Measurements from ENCODE around the gene KIF6. TPM values are rescaled to one million over a fixed set of nuclear protein-coding genes. Genes with fewer than 3 reads are reported as not detected.

KIF6 gene
- polyA plus RNA-seq, 2 of the 4 experiments (the other 2 are of a cell fraction): 0.05 to 0.39 TPM

DNA sequence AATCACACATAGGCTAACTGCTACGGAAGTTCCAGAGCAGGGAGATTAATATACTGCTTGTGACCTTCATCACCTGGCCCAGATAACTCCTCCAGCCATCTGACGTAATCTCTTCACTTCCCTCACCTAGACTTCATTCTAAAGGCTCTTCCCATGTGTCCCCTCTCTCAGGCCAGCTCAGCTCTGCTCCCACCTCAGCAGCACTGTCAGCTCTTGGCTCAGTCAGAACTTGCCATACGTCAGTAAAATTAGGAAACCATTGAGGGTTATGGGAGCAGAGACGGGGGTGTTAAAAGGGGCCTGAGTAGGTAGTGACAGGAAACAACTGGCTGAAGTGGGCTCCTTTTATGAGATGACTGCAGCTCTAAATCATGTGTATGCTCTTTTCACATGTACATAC, 101.5 kb downstream of the KIF6 start:
- POLR2A ChIA-PET: no interaction called here
- Histone ChIP-seq H3K4me3 (no peak overlapping the region), H3K9me3 (no peaks in the 10 kb centered on the region), H3K27ac (no peak overlapping the region), H3K4me1 (no peaks in the 10 kb centered on the region), H3K4me2 (no peak overlapping the region)
- TF ChIP-seq GATA3 (IDR thresholded peaks at IDR 0.05; ENCODE audit: borderline replicate concordance): no peak
- TF ChIP-seq NPAS2 (CRISPR knock-in tag; IDR thresholded peaks at IDR 0.05; ENCODE audit: borderline replicate concordance): no peak
- TF ChIP-seq, protein P1, sequence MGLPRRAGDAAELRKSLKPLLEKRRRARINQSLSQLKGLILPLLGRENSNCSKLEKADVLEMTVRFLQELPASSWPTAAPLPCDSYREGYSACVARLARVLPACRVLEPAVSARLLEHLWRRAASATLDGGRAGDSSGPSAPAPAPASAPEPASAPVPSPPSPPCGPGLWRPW (IDR thresholded peaks at IDR 0.05): no peak
- TF ChIP-seq, protein P2, sequence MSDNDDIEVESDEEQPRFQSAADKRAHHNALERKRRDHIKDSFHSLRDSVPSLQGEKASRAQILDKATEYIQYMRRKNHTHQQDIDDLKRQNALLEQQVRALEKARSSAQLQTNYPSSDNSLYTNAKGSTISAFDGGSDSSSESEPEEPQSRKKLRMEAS (IDR thresholded peaks at IDR 0.05): no peak
- TF ChIP-seq, protein P3, sequence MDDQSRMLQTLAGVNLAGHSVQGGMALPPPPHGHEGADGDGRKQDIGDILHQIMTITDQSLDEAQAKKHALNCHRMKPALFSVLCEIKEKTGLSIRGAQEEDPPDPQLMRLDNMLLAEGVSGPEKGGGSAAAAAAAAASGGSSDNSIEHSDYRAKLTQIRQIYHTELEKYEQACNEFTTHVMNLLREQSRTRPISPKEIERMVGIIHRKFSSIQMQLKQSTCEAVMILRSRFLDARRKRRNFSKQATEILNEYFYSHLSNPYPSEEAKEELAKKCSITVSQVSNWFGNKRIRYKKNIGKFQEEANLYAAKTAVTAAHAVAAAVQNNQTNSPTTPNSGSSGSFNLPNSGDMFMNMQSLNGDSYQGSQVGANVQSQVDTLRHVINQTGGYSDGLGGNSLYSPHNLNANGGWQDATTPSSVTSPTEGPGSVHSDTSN (IDR thresholded peaks at IDR 0.05): no peak
- TF ChIP-seq, protein P4, sequence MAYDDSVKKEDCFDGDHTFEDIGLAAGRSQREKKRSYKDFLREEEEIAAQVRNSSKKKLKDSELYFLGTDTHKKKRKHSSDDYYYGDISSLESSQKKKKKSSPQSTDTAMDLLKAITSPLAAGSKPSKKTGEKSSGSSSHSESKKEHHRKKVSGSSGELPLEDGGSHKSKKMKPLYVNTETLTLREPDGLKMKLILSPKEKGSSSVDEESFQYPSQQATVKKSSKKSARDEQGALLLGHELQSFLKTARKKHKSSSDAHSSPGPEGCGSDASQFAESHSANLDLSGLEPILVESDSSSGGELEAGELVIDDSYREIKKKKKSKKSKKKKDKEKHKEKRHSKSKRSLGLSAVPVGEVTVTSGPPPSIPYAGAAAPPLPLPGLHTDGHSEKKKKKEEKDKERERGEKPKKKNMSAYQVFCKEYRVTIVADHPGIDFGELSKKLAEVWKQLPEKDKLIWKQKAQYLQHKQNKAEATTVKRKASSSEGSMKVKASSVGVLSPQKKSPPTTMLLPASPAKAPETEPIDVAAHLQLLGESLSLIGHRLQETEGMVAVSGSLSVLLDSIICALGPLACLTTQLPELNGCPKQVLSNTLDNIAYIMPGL (CRISPR knock-in tag; IDR thresholded peaks at IDR 0.05; ENCODE audit: borderline replicate concordance): no peak
- no peak for TF ChIP-seq HEYL (CRISPR knock-in tag; IDR thresholded peaks at IDR 0.05)
- no peak for TF ChIP-seq TP53 (CRISPR knock-in tag; IDR thresholded peaks at IDR 0.05)
- CTCF ChIA-PET: no interaction called here
- no peak for FAIRE-seq
- DNase-seq (ENCODE audit: low read depth in 1 of 2, low spot score in 1 of 2): no peak
- no peak for ATAC-seq
- WGBS (ENCODE audit: missing lambda C conversion rate): 6% methylated on average over 4 of the region's 4 CpGs

DNA sequence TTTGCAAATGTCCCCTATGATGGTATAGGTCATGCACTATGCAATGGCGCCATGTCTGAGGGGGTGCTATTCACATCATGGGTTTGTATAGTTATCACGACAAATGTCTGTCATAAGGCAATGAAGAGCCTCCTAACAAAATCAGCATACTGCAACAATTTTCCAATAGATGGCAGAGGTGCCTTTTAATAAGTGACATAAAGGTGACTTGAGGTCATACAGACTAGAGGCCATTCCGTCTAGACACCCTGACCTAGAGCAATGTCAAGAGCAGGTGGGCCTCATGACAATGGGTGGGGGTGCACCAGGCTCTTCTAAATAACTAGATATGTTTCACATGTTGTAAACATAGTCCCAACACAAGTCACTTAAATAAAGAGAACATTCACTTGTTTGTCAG, 107.7 kb downstream of the KIF6 start:
- FAIRE-seq: no peak
- CTCF ChIA-PET: no interaction called here

More for the DNA sequence above, 107.7 kb downstream of the KIF6 start:
- Histone ChIP-seq H3K4me1 (no peaks in the 10 kb centered on the region), H3K9me3 (no peaks in the 10 kb centered on the region), H3K27ac (no peak overlapping the region), H3K4me2 (no peak overlapping the region), H3K4me3 (no peak overlapping the region)
- DNase-seq (ENCODE audit: low read depth in 1 of 2, low spot score in 1 of 2) (no peak), ATAC-seq (no peak)
- TF ChIP-seq, protein P5, sequence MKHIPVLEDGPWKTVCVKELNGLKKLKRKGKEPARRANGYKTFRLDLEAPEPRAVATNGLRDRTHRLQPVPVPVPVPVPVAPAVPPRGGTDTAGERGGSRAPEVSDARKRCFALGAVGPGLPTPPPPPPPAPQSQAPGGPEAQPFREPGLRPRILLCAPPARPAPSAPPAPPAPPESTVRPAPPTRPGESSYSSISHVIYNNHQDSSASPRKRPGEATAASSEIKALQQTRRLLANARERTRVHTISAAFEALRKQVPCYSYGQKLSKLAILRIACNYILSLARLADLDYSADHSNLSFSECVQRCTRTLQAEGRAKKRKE (CRISPR knock-in tag; IDR thresholded peaks at IDR 0.05; ENCODE audit: low read depth): no peak
- TF ChIP-seq NFE2L2 (conservative IDR thresholded peaks at IDR 0.05; ENCODE audit: low read length) (no peak), RCOR1 (IDR thresholded peaks at IDR 0.05; ENCODE audit: low read depth, low read length) (no peak), RNF2 (IDR thresholded peaks at IDR 0.05; ENCODE audit: borderline replicate concordance, low read depth) (no peak), CBX8 (IDR thresholded peaks at IDR 0.05) (no peak), NPAS2 (CRISPR knock-in tag; IDR thresholded peaks at IDR 0.05; ENCODE audit: borderline replicate concordance) (no peak), RARB (CRISPR knock-in tag; IDR thresholded peaks at IDR 0.05) (no peak), HEYL (CRISPR knock-in tag; IDR thresholded peaks at IDR 0.05) (no peak), TP53 (CRISPR knock-in tag; IDR thresholded peaks at IDR 0.05) (no peak), ZFP36 (IDR thresholded peaks at IDR 0.05; ENCODE audit: borderline replicate concordance, partially characterized antibody) (no peak), ZC3H11A (IDR thresholded peaks at IDR 0.05) (no peak), SMC3 (IDR thresholded peaks at IDR 0.05) (no peak), JUNB (IDR thresholded peaks at IDR 0.05) (no peak), EHMT2 (IDR thresholded peaks at IDR 0.05; ENCODE audit: low read depth) (no peak), ZNF302 (CRISPR knock-in tag; IDR thresholded peaks at IDR 0.05) (no peak)
- TF ChIP-seq, protein P3 (IDR thresholded peaks at IDR 0.05): no peak
- TF ChIP-seq, protein P6, sequence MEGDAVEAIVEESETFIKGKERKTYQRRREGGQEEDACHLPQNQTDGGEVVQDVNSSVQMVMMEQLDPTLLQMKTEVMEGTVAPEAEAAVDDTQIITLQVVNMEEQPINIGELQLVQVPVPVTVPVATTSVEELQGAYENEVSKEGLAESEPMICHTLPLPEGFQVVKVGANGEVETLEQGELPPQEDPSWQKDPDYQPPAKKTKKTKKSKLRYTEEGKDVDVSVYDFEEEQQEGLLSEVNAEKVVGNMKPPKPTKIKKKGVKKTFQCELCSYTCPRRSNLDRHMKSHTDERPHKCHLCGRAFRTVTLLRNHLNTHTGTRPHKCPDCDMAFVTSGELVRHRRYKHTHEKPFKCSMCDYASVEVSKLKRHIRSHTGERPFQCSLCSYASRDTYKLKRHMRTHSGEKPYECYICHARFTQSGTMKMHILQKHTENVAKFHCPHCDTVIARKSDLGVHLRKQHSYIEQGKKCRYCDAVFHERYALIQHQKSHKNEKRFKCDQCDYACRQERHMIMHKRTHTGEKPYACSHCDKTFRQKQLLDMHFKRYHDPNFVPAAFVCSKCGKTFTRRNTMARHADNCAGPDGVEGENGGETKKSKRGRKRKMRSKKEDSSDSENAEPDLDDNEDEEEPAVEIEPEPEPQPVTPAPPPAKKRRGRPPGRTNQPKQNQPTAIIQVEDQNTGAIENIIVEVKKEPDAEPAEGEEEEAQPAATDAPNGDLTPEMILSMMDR (IDR thresholded peaks at IDR 0.05): no peak
- TF ChIP-seq, protein P1 (IDR thresholded peaks at IDR 0.05): no peak
- POLR2A ChIA-PET: no interaction called here
- WGBS (ENCODE audit: missing lambda C conversion rate): 30% methylated on average over 3 of the region's 3 CpGs

All from A549 (cell line).